Measurements from ENCODE around the gene MACROH2A1. TPM values are rescaled to one million over a fixed set of nuclear protein-coding genes. Genes with fewer than 3 reads are reported as not detected.

The MACROH2A1 gene
- total RNA-seq, 1 donor from 2014 or later, result 319 TPM

- no peak overlapping the region for H3K27ac Mint-ChIP-seq
- no peak for TF ChIP-seq CTCF (IDR thresholded peaks at IDR 0.05; ENCODE audit: unreplicated experiment)
- no peak overlapping the region for H3K4me3 Mint-ChIP-seq (ENCODE audit: low read depth)
- no peaks in the 10 kb centered on the region for H3K9me3 Mint-ChIP-seq (ENCODE audit: low read depth)
- H3K36me3 Mint-ChIP-seq (ENCODE audit: insufficient read depth), result no peaks in the 10 kb centered on the region
- H3K27me3 Mint-ChIP-seq, result peaks cover 7% of the 10 kb centered on the region
- DNase-seq (ENCODE audit: low spot score, unreplicated experiment), result no peak
- H3K4me1 Mint-ChIP-seq (ENCODE audit: low read depth), result peaks cover 4% of the 10 kb centered on the region
These were observed 38.9 kb upstream of the MACROH2A1 start for GRCh38 chr5:135437796-135438560.

GRCh38 chr5:135437422-135437795 is 38.4 kb upstream of the MACROH2A1 start:
- Mint-ChIP-seq H3K4me1 (ENCODE audit: low read depth) (peaks cover 4% of the 10 kb centered on the region), H3K4me3 (ENCODE audit: low read depth) (no peak overlapping the region), H3K36me3 (ENCODE audit: insufficient read depth) (no peaks in the 10 kb centered on the region), H3K27ac (no peak overlapping the region), H3K9me3 (ENCODE audit: low read depth) (no peaks in the 10 kb centered on the region), H3K27me3 (peaks cover 6% of the 10 kb centered on the region)
- no peak for DNase-seq (ENCODE audit: low spot score, unreplicated experiment)
- TF ChIP-seq CTCF (IDR thresholded peaks at IDR 0.05; ENCODE audit: unreplicated experiment), result no peak

GRCh38 chr5:135436951-135437418 is 38.0 kb upstream of the MACROH2A1 start:
- H3K27ac Mint-ChIP-seq, result no peak overlapping the region
- H3K27me3 Mint-ChIP-seq, result peaks cover 6% of the 10 kb centered on the region
- no peak for DNase-seq (ENCODE audit: low spot score, unreplicated experiment)
- H3K9me3 Mint-ChIP-seq (ENCODE audit: low read depth), result no peaks in the 10 kb centered on the region
- no peaks in the 10 kb centered on the region for H3K36me3 Mint-ChIP-seq (ENCODE audit: insufficient read depth)
- H3K4me3 Mint-ChIP-seq (ENCODE audit: low read depth), result no peak overlapping the region
- TF ChIP-seq CTCF (IDR thresholded peaks at IDR 0.05; ENCODE audit: unreplicated experiment), result no peak
- peaks cover 4% of the 10 kb centered on the region for H3K4me1 Mint-ChIP-seq (ENCODE audit: low read depth)

DNA sequence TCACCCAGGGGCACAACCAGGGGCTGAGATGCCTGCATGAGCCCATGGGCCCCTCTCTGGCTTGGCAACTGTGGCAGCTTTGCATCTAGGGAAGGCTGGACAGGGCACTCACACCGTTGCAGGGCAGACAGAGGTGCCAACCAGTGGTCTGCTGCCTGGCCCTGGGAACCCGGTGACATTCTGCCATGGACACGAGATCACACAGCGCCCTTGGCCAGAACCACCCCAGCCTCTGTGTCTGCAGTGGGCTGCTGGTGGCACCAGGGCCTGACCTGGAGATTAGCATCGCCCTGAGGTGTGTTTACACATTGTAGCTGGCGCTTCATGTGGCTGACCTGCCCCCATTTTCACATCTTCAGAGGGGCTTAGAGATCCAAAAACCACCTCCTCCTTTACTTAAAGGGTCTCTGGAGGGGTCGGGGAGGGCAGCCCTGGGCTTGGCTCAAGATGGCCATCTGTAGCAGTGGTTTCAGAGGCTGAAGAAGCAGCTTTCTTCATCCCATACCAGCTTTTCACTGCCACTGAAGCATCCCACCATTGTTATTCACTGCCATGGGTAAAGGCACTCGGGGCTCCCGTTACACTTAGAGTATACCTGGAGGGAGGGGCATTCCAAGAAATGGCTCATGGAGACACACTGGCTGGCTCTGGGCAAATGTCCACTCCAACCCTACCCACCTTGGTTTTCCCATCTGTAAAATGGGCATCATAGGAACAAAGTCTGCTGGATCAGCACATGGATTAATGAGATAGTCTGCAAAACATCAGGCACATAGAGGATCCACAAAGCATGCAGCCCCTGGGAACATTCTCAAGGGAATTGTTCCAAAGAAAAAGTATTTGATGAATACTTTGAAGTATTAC is 36.7 kb upstream of the MACROH2A1 start:
- H3K4me3 Mint-ChIP-seq (ENCODE audit: low read depth), result no peak overlapping the region
- no peak for TF ChIP-seq CTCF (IDR thresholded peaks at IDR 0.05; ENCODE audit: unreplicated experiment)
- H3K4me1 Mint-ChIP-seq (ENCODE audit: low read depth), result peaks cover 4% of the 10 kb centered on the region
- H3K27me3 Mint-ChIP-seq, result peaks cover 6% of the 10 kb centered on the region
- DNase-seq (ENCODE audit: low spot score, unreplicated experiment), result no peak
- H3K36me3 Mint-ChIP-seq (ENCODE audit: insufficient read depth), result no peaks in the 10 kb centered on the region
- H3K9me3 Mint-ChIP-seq (ENCODE audit: low read depth), result no peaks in the 10 kb centered on the region
- no peak overlapping the region for H3K27ac Mint-ChIP-seq

Measured in progenitor cell of endocrine pancreas (in vitro differentiated cells).